ENCODE data around the gene ANKS6. TPM values are rescaled to one million over a fixed set of nuclear protein-coding genes. Genes with fewer than 3 reads are reported as not detected.

ANKS6 gene
- total RNA-seq, 2 experiments from 2014 or later = 15.8 to 17.4 TPM

GRCh38 chr9:98767915-98768314 lies 28.4 kb downstream of the ANKS6 start:
- DNase-seq = no peak
- POLR2A ChIA-PET = no interaction called here
- H3K36me3 Mint-ChIP-seq (ENCODE audit: low read depth) = peaks cover 65% of the 10 kb centered on the region
- H3K27me3 Mint-ChIP-seq = no peaks in the 10 kb centered on the region
- no peaks in the 10 kb centered on the region for H3K4me1 Mint-ChIP-seq
- peaks cover 8% of the 10 kb centered on the region for H3K9me3 Mint-ChIP-seq (ENCODE audit: low read depth)
- no peak for ATAC-seq
- CTCF ChIA-PET = interaction anchor here (3.1 kb wide), 1 partner anchor 8 kb away, joined by 27 read pairs; no protein-coding TSS in a partner anchor
- H3K27ac Mint-ChIP-seq = no peak overlapping the region
- intact Hi-C loops (cut with DNase I, micrococcal nuclease) = no loop called here
- H3K4me3 Mint-ChIP-seq = no peak overlapping the region

GRCh38 chr9:98767196-98767595 lies 29.2 kb downstream of the ANKS6 start:
- ChIA-PET POLR2A (no interaction called here), CTCF (interaction anchor here (1.8 to 3.1 kb wide), 2 partner anchors 9 to 26 kb away, joined by 5 to 27 read pairs; no protein-coding TSS in a partner anchor)
- no peak overlapping the region for H3K4me3 Mint-ChIP-seq
- H3K27ac Mint-ChIP-seq = no peak overlapping the region
- no peaks in the 10 kb centered on the region for H3K27me3 Mint-ChIP-seq
- DNase-seq = no peak
- ATAC-seq = no peak
- peaks cover 8% of the 10 kb centered on the region for H3K9me3 Mint-ChIP-seq (ENCODE audit: low read depth)
- H3K4me1 Mint-ChIP-seq = no peaks in the 10 kb centered on the region
- peaks cover 66% of the 10 kb centered on the region for H3K36me3 Mint-ChIP-seq (ENCODE audit: low read depth)
- intact Hi-C loops (cut with DNase I, micrococcal nuclease) = no loop called here

GRCh38 chr9:98766586-98766985 lies 29.8 kb downstream of the ANKS6 start:
- Mint-ChIP-seq H3K27ac (no peak overlapping the region), H3K4me3 (no peak overlapping the region), H3K36me3 (ENCODE audit: low read depth) (peaks cover 68% of the 10 kb centered on the region), H3K9me3 (ENCODE audit: low read depth) (peaks cover 8% of the 10 kb centered on the region), H3K4me1 (no peaks in the 10 kb centered on the region), H3K27me3 (no peaks in the 10 kb centered on the region)
- CTCF ChIA-PET = interaction anchor here (1.8 to 3.1 kb wide), 2 partner anchors 9 to 26 kb away, joined by 5 to 27 read pairs; no protein-coding TSS in a partner anchor
- DNase-seq (no peak), ATAC-seq (no peak)
- POLR2A ChIA-PET = no interaction called here
- intact Hi-C loops (cut with DNase I, micrococcal nuclease) = no loop called here

- no peak overlapping the region for H3K4me3 Mint-ChIP-seq
- ChIA-PET POLR2A (no interaction called here), CTCF (interaction anchor here (3.1 kb wide), 1 partner anchor 11 kb away, joined by 27 read pairs; no protein-coding TSS in a partner anchor)
- intact Hi-C loops (cut with DNase I, micrococcal nuclease) = no loop called here
- H3K9me3 Mint-ChIP-seq (ENCODE audit: low read depth) = peaks cover 8% of the 10 kb centered on the region
- no peak for ATAC-seq
- no peak for DNase-seq
- H3K36me3 Mint-ChIP-seq (ENCODE audit: low read depth) = peaks cover 60% of the 10 kb centered on the region
- H3K4me1 Mint-ChIP-seq = no peaks in the 10 kb centered on the region
- no peak overlapping the region for H3K27ac Mint-ChIP-seq
- H3K27me3 Mint-ChIP-seq = no peaks in the 10 kb centered on the region
Observed at GRCh38 chr9:98765256-98765655, 31.1 kb downstream of the ANKS6 start.

GRCh38 chr9:98763986-98764745 lies 32.2 kb downstream of the ANKS6 start:
- ChIA-PET POLR2A (no interaction called here), CTCF (no interaction called here)
- H3K9me3 Mint-ChIP-seq (ENCODE audit: low read depth) = peaks cover 13% of the 10 kb centered on the region
- H3K27ac Mint-ChIP-seq = no peak overlapping the region
- intact Hi-C loops (cut with DNase I, micrococcal nuclease) = no loop called here
- H3K27me3 Mint-ChIP-seq = no peaks in the 10 kb centered on the region
- no peak for ATAC-seq
- no peak overlapping the region for H3K4me3 Mint-ChIP-seq
- no peaks in the 10 kb centered on the region for H3K4me1 Mint-ChIP-seq
- peaks cover 64% of the 10 kb centered on the region for H3K36me3 Mint-ChIP-seq (ENCODE audit: low read depth)
- DNase-seq = no peak

- ATAC-seq (no peak), DNase-seq (no peak)
- intact Hi-C loops (cut with DNase I, micrococcal nuclease) = no loop called here
- ChIA-PET CTCF (no interaction called here), POLR2A (no interaction called here)
- H3K36me3 Mint-ChIP-seq (ENCODE audit: low read depth) = peaks cover 59% of the 10 kb centered on the region
- H3K4me3 Mint-ChIP-seq = no peak overlapping the region
- peaks cover 18% of the 10 kb centered on the region for H3K9me3 Mint-ChIP-seq (ENCODE audit: low read depth)
- no peak overlapping the region for H3K27ac Mint-ChIP-seq
- H3K27me3 Mint-ChIP-seq = no peaks in the 10 kb centered on the region
- no peaks in the 10 kb centered on the region for H3K4me1 Mint-ChIP-seq
Observed at GRCh38 chr9:98760231-98760630, 36.1 kb downstream of the ANKS6 start.

GRCh38 chr9:98755006-98755618 lies 41.2 kb downstream of the ANKS6 start:
- peaks cover 57% of the 10 kb centered on the region for H3K36me3 Mint-ChIP-seq (ENCODE audit: low read depth)
- no peaks in the 10 kb centered on the region for H3K4me1 Mint-ChIP-seq
- intact Hi-C loops (cut with DNase I, micrococcal nuclease) = no loop called here
- H3K27ac Mint-ChIP-seq = no peak overlapping the region
- ATAC-seq = no peak
- no peak overlapping the region for H3K4me3 Mint-ChIP-seq
- no peak for DNase-seq
- H3K27me3 Mint-ChIP-seq = no peaks in the 10 kb centered on the region
- ChIA-PET POLR2A (no interaction called here), CTCF (no interaction called here)
- peaks cover 10% of the 10 kb centered on the region for H3K9me3 Mint-ChIP-seq (ENCODE audit: low read depth)

GRCh38 chr9:98751210-98751609 lies 45.1 kb downstream of the ANKS6 start:
- Mint-ChIP-seq H3K4me3 (no peak overlapping the region), H3K36me3 (ENCODE audit: low read depth) (peaks cover 50% of the 10 kb centered on the region), H3K27me3 (no peaks in the 10 kb centered on the region), H3K9me3 (ENCODE audit: low read depth) (no peaks in the 10 kb centered on the region), H3K4me1 (no peaks in the 10 kb centered on the region), H3K27ac (no peak overlapping the region)
- intact Hi-C loops (cut with DNase I, micrococcal nuclease) = no loop called here
- ATAC-seq (no peak), DNase-seq (no peak)
- POLR2A ChIA-PET = no interaction called here
- CTCF ChIA-PET = interaction anchor here (1.3 kb wide), 1 partner anchor 23 kb away, joined by 5 read pairs; no protein-coding TSS in a partner anchor

GRCh38 chr9:98750364-98751060 lies 45.8 kb downstream of the ANKS6 start:
- H3K9me3 Mint-ChIP-seq (ENCODE audit: low read depth) = no peaks in the 10 kb centered on the region
- DNase-seq (no peak), ATAC-seq (no peak)
- H3K4me3 Mint-ChIP-seq = no peak overlapping the region
- intact Hi-C loops (cut with DNase I, micrococcal nuclease) = no loop called here
- POLR2A ChIA-PET = no interaction called here
- no peaks in the 10 kb centered on the region for H3K27me3 Mint-ChIP-seq
- peaks cover 47% of the 10 kb centered on the region for H3K36me3 Mint-ChIP-seq (ENCODE audit: low read depth)
- CTCF ChIA-PET = interaction anchor here (1.3 kb wide), 1 partner anchor 24 kb away, joined by 5 read pairs; no protein-coding TSS in a partner anchor
- H3K4me1 Mint-ChIP-seq = no peaks in the 10 kb centered on the region
- H3K27ac Mint-ChIP-seq = no peak overlapping the region

- Mint-ChIP-seq H3K9me3 (ENCODE audit: low read depth) (no peaks in the 10 kb centered on the region), H3K27ac (no peak overlapping the region), H3K4me1 (no peaks in the 10 kb centered on the region), H3K4me3 (no peak overlapping the region), H3K27me3 (no peaks in the 10 kb centered on the region), H3K36me3 (ENCODE audit: low read depth) (peaks cover 40% of the 10 kb centered on the region)
- intact Hi-C loops (cut with DNase I, micrococcal nuclease) = no loop called here
- POLR2A ChIA-PET = no interaction called here
- CTCF ChIA-PET = no interaction called here
- no peak for DNase-seq
- ATAC-seq = no peak
Observed at GRCh38 chr9:98747476-98747875, 48.9 kb downstream of the ANKS6 start.

- ChIA-PET POLR2A (interaction anchor here (0.7 kb wide), 1 partner anchor 334 kb away, joined by 4 read pairs; no protein-coding TSS in a partner anchor), CTCF (interaction anchor here (0.5 kb wide), 1 partner anchor 211 kb away, joined by 3 read pairs; no protein-coding TSS in a partner anchor)
- Mint-ChIP-seq H3K36me3 (ENCODE audit: low read depth) (peaks cover 33% of the 10 kb centered on the region), H3K4me3 (no peak overlapping the region), H3K9me3 (ENCODE audit: low read depth) (no peaks in the 10 kb centered on the region), H3K27me3 (no peaks in the 10 kb centered on the region), H3K27ac (no peak overlapping the region), H3K4me1 (no peaks in the 10 kb centered on the region)
- ATAC-seq (no peak), DNase-seq (no peak)
- intact Hi-C loops (cut with DNase I, micrococcal nuclease) = no loop called here
Observed at GRCh38 chr9:98745470-98745869, 50.9 kb downstream of the ANKS6 start.

Measured in activated CD4-positive, alpha-beta T cell treated with anti-CD3 and anti-CD28 coated beads for 36 hours (primary cell).